SK-N-SH (cell line): ENCODE data around the gene STAC.

ENCODE experiments used
- CTCF ChIP-seq: fragments of 200-600 bp; sonication (generic); IDR thresholded peaks from 2 replicates; pipeline ENCODE4 v1.6.1; 2017; ENCODE audit warnings: antibody characterized with exemption, mild to moderate bottlenecking, moderate library complexity
- EP300 ChIP-seq, 2 experiments: IDR thresholded peaks; 2 replicates each; pipeline versions ENCODE4 v1.4.0 to v1.6.1; 2012; ENCODE audit warnings: borderline replicate concordance in 1 of 2, low read depth in 1 of 2, low read length in 1 of 2
- POLR2AphosphoS5 ChIP-seq: IDR thresholded peaks from 2 replicates; pipeline ENCODE4 v1.6.1; 2012; ENCODE audit warnings: low read depth, low read length
- TAF1 ChIP-seq: IDR thresholded peaks from 2 replicates; pipeline ENCODE4 v1.6.1; 2012; ENCODE audit warnings: low read depth, mild to moderate bottlenecking, low read length, moderate library complexity, borderline replicate concordance
- TCF12 ChIP-seq: IDR thresholded peaks from 2 replicates; pipeline ENCODE4 v1.4.0; 2012

GRCh38 chr3:36443028-36443686 is 62.9 kb downstream of the STAC start:
- TF ChIP-seq EP300 (IDR thresholded peaks at IDR 0.05; ENCODE audit: borderline replicate concordance in 1 of 2, low read depth in 1 of 2, low read length in 1 of 2), result no peak
- no peak for TF ChIP-seq CTCF
- TF ChIP-seq TCF12, result no peak
- no peak for TF ChIP-seq TAF1
- TF ChIP-seq POLR2AphosphoS5, result no peak
